A673 (cell line): ENCODE data around the gene METRNL. TPM values are rescaled to one million over a fixed set of nuclear protein-coding genes. Genes with fewer than 3 reads are reported as not detected.
"Not testable (repeated sequence)": the region's sequence is repeated elsewhere in the genome, so short reads cannot be mapped to it uniquely, and the experiment has no call there.

Source experiments
- BruUV-seq: library from RNA; stranded (reverse); fragments of 400-500 nt; replicated peaks from 2 replicates; lab custom pipeline; 2021; lab: Mats Ljungman, UMichigan
- CTCF ChIA-PET: fragments of 300-600 bp; sonication (Branson Sonifier 250); formaldehyde crosslinking; loops from one replicate; lab custom pipeline; 2022; ENCODE audit warnings: antibody characterized with exemption; lab: Charles Lee
- POLR2A ChIA-PET: fragments of 300-600 bp; sonication (Branson Sonifier 250); formaldehyde crosslinking; loops from one replicate; lab custom pipeline; 2022; ENCODE audit warnings: antibody characterized with exemption; ENCODE audit not compliant: low non-redundant PET; lab: Charles Lee
- DNase-seq: peaks from one replicate; pipeline ENCODE4 v3.0.0-alpha.2; 2015; ENCODE audit warnings: low spot score
- H3K27ac ChIP-seq: fragments of 200-600 bp; sonication (generic); 2 replicates; pipeline ENCODE4 v1.5.1; 2016; ENCODE audit warnings: mixed run types, low read depth, mild to moderate bottlenecking, mixed read lengths, antibody characterized with exemption, low read length; ENCODE audit not compliant: poor library complexity, severe bottlenecking
- H3K27me3 ChIP-seq: fragments of 200-600 bp; sonication (generic); replicated peaks from 2 replicates; pipeline ENCODE4 v1.6.1; 2017; ENCODE audit warnings: mixed run types, low read depth, mild to moderate bottlenecking, mixed read lengths, antibody characterized with exemption, low read length; ENCODE audit not compliant: insufficient read depth, poor library complexity
- H3K36me3 ChIP-seq: fragments of 200-600 bp; sonication (generic); 2 replicates; pipeline ENCODE4 v1.6.1; 2016; ENCODE audit warnings: mixed run types, mild to moderate bottlenecking, mixed read lengths, antibody characterized with exemption, low read length; ENCODE audit not compliant: insufficient read depth, poor library complexity, severe bottlenecking
- H3K4me1 ChIP-seq: fragments of 200-600 bp; sonication (generic); 2 replicates; pipeline ENCODE4 v1.6.1; 2017; ENCODE audit warnings: mixed run types, mild to moderate bottlenecking, mixed read lengths, antibody characterized with exemption, low read length; ENCODE audit not compliant: insufficient read depth, poor library complexity, severe bottlenecking
- H3K4me3 ChIP-seq: fragments of 200-600 bp; sonication (generic); 2 replicates; pipeline ENCODE4 v1.5.1; 2016; ENCODE audit warnings: low read depth, mixed run types, mild to moderate bottlenecking, mixed read lengths, low read length; ENCODE audit not compliant: poor library complexity, severe bottlenecking
- H3K9me3 ChIP-seq: fragments of 200-600 bp; sonication (generic); 2 replicates; pipeline ENCODE4 v1.6.1; 2016; ENCODE audit warnings: mixed run types, low read depth, mild to moderate bottlenecking, mixed read lengths, antibody characterized with exemption, low read length; ENCODE audit not compliant: poor library complexity, severe bottlenecking
- CTCF ChIP-seq: fragments of 300-800, 200-600 bp; sonication (generic); conservative IDR thresholded peaks from 2 replicates; pipeline ENCODE4 v1.5.1; 2017; ENCODE audit warnings: low read depth, mild to moderate bottlenecking, antibody characterized with exemption, low read length, moderate library complexity, mixed read lengths
- EZH2 ChIP-seq: fragments of 200-600 bp; sonication (generic); IDR thresholded peaks from 2 replicates; pipeline ENCODE4 v1.6.1; 2017; ENCODE audit warnings: borderline replicate concordance, low read depth, mild to moderate bottlenecking, mixed read lengths, antibody characterized with exemption, low read length; ENCODE audit not compliant: poor library complexity, severe bottlenecking
- intact Hi-C: fragments of 100-400 bp; cut with micrococcal nuclease; formaldehyde crosslinking; loops from one replicate; pipeline ENCODE4 v1.10.0; 2022; ENCODE audit not compliant: unreplicated experiment
- total RNA-seq: library from RNA; stranded (reverse); gene quantifications from 2 replicates; pipeline ENCODE4 v1.2.3, GENCODE V29; 2021

The METRNL gene
- total RNA-seq, 1 experiment from 2014 or later: 16.5 TPM

GRCh38 chr17:83064732-83065659 lies 14.4 kb upstream of the METRNL start:
- intact Hi-C loops: no loop called here
- no peaks in the 10 kb centered on the region for H3K9me3 ChIP-seq
- no peak overlapping the region for H3K27ac ChIP-seq
- H3K36me3 ChIP-seq: no peaks in the 10 kb centered on the region
- ChIA-PET CTCF (no interaction called here), POLR2A (no interaction called here)
- TF ChIP-seq CTCF: no peak
- TF ChIP-seq EZH2: no peak
- no peak overlapping the region for H3K4me3 ChIP-seq
- no peak for DNase-seq
- no TSS peak for BruUV-seq
- no peaks in the 10 kb centered on the region for H3K27me3 ChIP-seq
- no peaks in the 10 kb centered on the region for H3K4me1 ChIP-seq

- H3K9me3 ChIP-seq: no peaks in the 10 kb centered on the region
- no peaks in the 10 kb centered on the region for H3K27me3 ChIP-seq
- BruUV-seq: no TSS peak
- ChIA-PET CTCF (no interaction called here), POLR2A (interaction anchor here (0.7 kb wide), 1 partner anchor 222 kb away, joined by 3 read pairs; no protein-coding TSS in a partner anchor)
- no peaks in the 10 kb centered on the region for H3K4me1 ChIP-seq
- no peak overlapping the region for H3K27ac ChIP-seq
- no peak for DNase-seq
- intact Hi-C loops: no loop called here
- H3K36me3 ChIP-seq: no peaks in the 10 kb centered on the region
- TF ChIP-seq EZH2 (no peak), CTCF (no peak)
- H3K4me3 ChIP-seq: no peak overlapping the region
Measured at GRCh38 chr17:83065660-83066542, 13.5 kb upstream of the METRNL start.

GRCh38 chr17:83066543-83066890 lies 12.9 kb upstream of the METRNL start:
- H3K4me1 ChIP-seq, CTCF ChIA-PET, H3K9me3 ChIP-seq, H3K27ac ChIP-seq, H3K27me3 ChIP-seq, H3K4me3 ChIP-seq, BruUV-seq, H3K36me3 ChIP-seq, intact Hi-C loops, DNase-seq: not testable (repeated sequence)
- POLR2A ChIA-PET: interaction anchor here (0.7 kb wide), 1 partner anchor 222 kb away, joined by 3 read pairs; no protein-coding TSS in a partner anchor
